GM12878 (cell line): ENCODE results near the gene STAB2. TPM values are rescaled to one million over a fixed set of nuclear protein-coding genes. Genes with fewer than 3 reads are reported as not detected.

Experiments
- ATAC-seq: fragments of 200-7000 bp; cut with Tn5 transposase; 3 replicates; pipeline ENCODE4 v1.9.1; 2020; ENCODE audit warnings: mild to moderate bottlenecking, moderate library complexity
- BruUV-seq: library from RNA; stranded (reverse); fragments of 400-500 nt; replicated peaks from 2 replicates; lab custom pipeline; 2021; lab: Mats Ljungman, UMichigan
- CTCF ChIA-PET: fragments of 300-600 bp; sonication (Branson Sonifier 250); formaldehyde crosslinking; extraction: SDS; loops from one replicate; lab custom pipeline; 2021; ENCODE audit warnings: inconsistent platforms; lab: Yijun Ruan, JAX
- POLR2A ChIA-PET: fragments of 350-600 bp; formaldehyde crosslinking; extraction: SDS; loops from one replicate; lab custom pipeline; 2021; ENCODE audit warnings: inconsistent platforms; lab: Charles Lee
- RAD21 ChIA-PET: fragments of 300-600 bp; sonication (Branson Sonifier 250); formaldehyde crosslinking; loops from one replicate; lab custom pipeline; 2023; ENCODE audit warnings: antibody characterized with exemption; ENCODE audit not compliant: unreplicated experiment; lab: Charles Lee
- SMC1A ChIA-PET: fragments of 300-600 bp; sonication (Branson Sonifier 250); formaldehyde crosslinking; loops from one replicate; lab custom pipeline; 2023; ENCODE audit not compliant: unreplicated experiment, uncharacterized antibody; lab: Charles Lee
- DNase-seq: peaks from one replicate; pipeline ENCODE4 v3.0.0-alpha.2; 2011; ENCODE audit warnings: low read depth, low spot score
- FAIRE-seq: peaks from 3 replicates; lab custom pipeline; 2011; peaks lifted over from hg19 to GRCh38; lab: Jason Lieb, UNC
- H2AFZ ChIP-seq: 2 replicates; pipeline ENCODE4 v1.6.0; 2011; ENCODE audit warnings: low read depth, low read length, control low read depth; ENCODE audit not compliant: control insufficient read depth
- H3K27ac ChIP-seq: 2 replicates; pipeline ENCODE4 v1.5.1; 2011; ENCODE audit warnings: control low read depth; ENCODE audit not compliant: control insufficient read depth, insufficient read depth
- H3K27me3 ChIP-seq, 2 experiments: replicated peaks in 1 of 2; 2 replicates each; pipeline versions ENCODE4 v1.6.0 to v1.6.1; 2011; ENCODE audit warnings: low read length in 1 of 2; ENCODE audit not compliant: control insufficient read depth in 2 of 2, insufficient read depth in 2 of 2
- H3K36me3 ChIP-seq, 2 experiments: 2 replicates each; pipeline ENCODE4 v1.5.1; 2011; ENCODE audit warnings: low read length in 1 of 2; ENCODE audit not compliant: control insufficient read depth in 2 of 2, insufficient read depth in 2 of 2
- H3K4me1 ChIP-seq: 2 replicates; pipeline ENCODE4 v1.6.1; 2011; ENCODE audit warnings: mild to moderate bottlenecking, low read length, moderate library complexity, mixed read lengths; ENCODE audit not compliant: control insufficient read depth, insufficient read depth
- H3K4me2 ChIP-seq: 2 replicates; pipeline ENCODE4 v1.6.0; 2011; ENCODE audit warnings: control low read depth; ENCODE audit not compliant: control insufficient read depth, insufficient read depth
- H3K4me3 ChIP-seq: fragments of 200-600 bp; sonication (generic); 2 replicates; pipeline ENCODE4 v1.5.1; 2016
- H3K79me2 ChIP-seq: 2 replicates; pipeline ENCODE4 v1.6.0; 2011; ENCODE audit warnings: low read length; ENCODE audit not compliant: control insufficient read depth, insufficient read depth
- H3K9ac ChIP-seq: 2 replicates; pipeline ENCODE4 v1.8.0; 2011; ENCODE audit warnings: low read length, control low read depth, mixed read lengths; ENCODE audit not compliant: control insufficient read depth, insufficient read depth
- H3K9me3 ChIP-seq: replicated peaks from 3 replicates; pipeline ENCODE4 v1.5.1; 2011; ENCODE audit warnings: mild to moderate bottlenecking, low read length; ENCODE audit not compliant: control insufficient read depth, insufficient read depth
- H4K20me1 ChIP-seq: 2 replicates; pipeline ENCODE4 v1.6.0; 2011; ENCODE audit not compliant: control insufficient read depth, insufficient read depth
- FOXM1 ChIP-seq: IDR thresholded peaks from 2 replicates; pipeline ENCODE4 v1.6.1; 2012; ENCODE audit warnings: low read depth, mild to moderate bottlenecking, inconsistent platforms, low read length, moderate library complexity
- RCOR1 ChIP-seq: conservative IDR thresholded peaks from 2 replicates; pipeline ENCODE4 v1.6.1; 2012; ENCODE audit warnings: low read depth, low read length, improper control_type of control experiment
- RELB ChIP-seq: fragments of 450-650 bp; IDR thresholded peaks from 2 replicates; pipeline ENCODE4 v1.6.1; 2017; ENCODE audit warnings: low read depth, mild to moderate bottlenecking, moderate library complexity
- SKIL ChIP-seq: fragments of 450-650 bp; IDR thresholded peaks from 2 replicates; pipeline ENCODE4 v1.6.1; 2017; ENCODE audit warnings: mild to moderate bottlenecking, low read depth, inconsistent platforms; ENCODE audit not compliant: poor library complexity, severe bottlenecking
- SMAD5 ChIP-seq: IDR thresholded peaks from 2 replicates; pipeline ENCODE4 v1.6.1; 2016; ENCODE audit warnings: antibody characterized with exemption, low read depth
- ZBED1 ChIP-seq: IDR thresholded peaks from 2 replicates; pipeline ENCODE4 v1.6.1; 2016; ENCODE audit warnings: borderline replicate concordance
- ZNF622 ChIP-seq: fragments of 450-650 bp; IDR thresholded peaks from 2 replicates; pipeline ENCODE4 v1.6.1; 2017; ENCODE audit warnings: mild to moderate bottlenecking, inconsistent platforms
- WGBS: methylation state at CpG from one replicate; pipeline ENCODE4 v1.1.6; 2016; ENCODE audit warnings: low lambda C conversion rate; ENCODE audit not compliant: insufficient replicate concordance, insufficient coverage; ENCODE audit errors: missing lambda C conversion rate; 5-methylcytosine and 5-hydroxymethylcytosine counted together
- in situ Hi-C: fragments of 300-500 bp; cut with MboI; formaldehyde crosslinking; loops from 9 replicates; pipeline ENCODE4 v1.14.3; 2018; ENCODE audit warnings: mixed read lengths
- intact Hi-C: fragments of 100-400 bp; cut with micrococcal nuclease; formaldehyde crosslinking; loops from one replicate; pipeline ENCODE4 v1.14.2; 2022; ENCODE audit not compliant: unreplicated experiment
- polyA plus RNA-seq, 11 experiments: library from polyadenylated mRNA; depleted of rRNA in 4 of 11; unstranded in 6 of 11; stranded (reverse) in 5 of 11; fragments of >200 nt; fragmentation: Nextera tagmentation in 4 of 11; fragmentation: Illumina TruSeq in 1 of 11; extraction: Ambion mirVana in 4 of 11; extraction: Trizol in 1 of 11; gene quantifications; 1 replicate in 1 of 11; 2 replicates in 10 of 11; pipeline versions ENCODE4 v1.2.1 to v1.2.3, GENCODE V29; 2011 to 2016; ENCODE audit warnings: inconsistent platforms in 2 of 11, missing spikeins in 2 of 11, low read depth in 1 of 11
- total RNA-seq, 4 experiments: library from RNA; depleted of rRNA in 3 of 4; stranded (reverse); fragments of >200 nt in 3 of 4; fragmentation: Illumina TruSeq in 1 of 4; extraction: Trizol in 1 of 4; gene quantifications; 2 replicates each; pipeline versions ENCODE4 v1.2.1 to v1.2.3, GENCODE V29; 2013 to 2021

STAB2 gene
- total and polyA plus RNA-seq, 10 of the 15 experiments (the other 5 are each of a cell fraction or from before 2014, with no cell fraction given), result 0.37 TPM; not detected in 9

GRCh38 chr12:103774977-103775560, 188.0 kb downstream of the STAB2 start:
- ATAC-seq (no peak), FAIRE-seq (no peak), DNase-seq (no peak)
- POLR2A ChIA-PET, result no interaction called here
- 91% methylated on average over 9 of the region's 10 CpGs for WGBS
- CTCF ChIA-PET, result no interaction called here
- TF ChIP-seq RELB, result no peak
- no peak for TF ChIP-seq ZBED1
- no peak for TF ChIP-seq SMAD5
- no peak for TF ChIP-seq SKIL
- TF ChIP-seq ZNF622, result no peak
- no peak for TF ChIP-seq FOXM1
- TF ChIP-seq RCOR1, result no peak
- Histone ChIP-seq H3K4me2 (no peak overlapping the region), H3K79me2 (no peaks in the 10 kb centered on the region), H4K20me1 (no peaks in the 10 kb centered on the region), H3K27ac (no peak overlapping the region), H3K9me3 (no peaks in the 10 kb centered on the region), H3K9ac (no peak overlapping the region), H3K4me3 (no peak overlapping the region), H3K4me1 (no peaks in the 10 kb centered on the region), H3K36me3 (peaks cover 0 to 6% of the 10 kb centered on the region in 2 experiments; a peak in 2 of 4 replicates), H2AFZ (no peak overlapping the region), H3K27me3 (no peaks in the 10 kb centered on the region)
- SMC1A ChIA-PET, result interaction anchor here (1.4 kb wide), 1 partner anchor 18 kb away, joined by 3 read pairs; no protein-coding TSS in a partner anchor
- in situ Hi-C loops (no loop called here), intact Hi-C loops (no loop called here)
- RAD21 ChIA-PET, result no interaction called here
- TSS peak; percentile 41 for BruUV-seq
